ENCODE data around the gene CNTN5.

DNA sequence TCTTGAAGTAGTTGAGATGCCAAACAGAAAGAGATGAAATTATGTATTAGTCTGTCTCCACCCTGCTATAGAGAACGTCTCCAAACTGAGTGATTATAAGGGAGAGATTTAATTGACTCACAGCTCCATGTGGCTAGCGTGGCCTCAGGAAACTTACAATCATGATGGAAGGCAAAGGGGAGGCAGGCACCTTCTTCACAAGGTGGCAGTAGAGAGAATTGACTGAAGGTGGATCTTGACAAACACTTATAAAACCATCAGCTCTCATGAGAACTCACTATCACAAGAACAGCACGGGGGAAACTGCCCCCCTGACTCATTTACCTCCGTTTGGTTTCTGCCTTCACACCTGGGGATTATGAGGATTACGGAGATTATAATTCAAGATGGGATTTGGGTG lies 794.0 kb downstream of the CNTN5 start:
- TF ChIP-seq, protein P1, sequence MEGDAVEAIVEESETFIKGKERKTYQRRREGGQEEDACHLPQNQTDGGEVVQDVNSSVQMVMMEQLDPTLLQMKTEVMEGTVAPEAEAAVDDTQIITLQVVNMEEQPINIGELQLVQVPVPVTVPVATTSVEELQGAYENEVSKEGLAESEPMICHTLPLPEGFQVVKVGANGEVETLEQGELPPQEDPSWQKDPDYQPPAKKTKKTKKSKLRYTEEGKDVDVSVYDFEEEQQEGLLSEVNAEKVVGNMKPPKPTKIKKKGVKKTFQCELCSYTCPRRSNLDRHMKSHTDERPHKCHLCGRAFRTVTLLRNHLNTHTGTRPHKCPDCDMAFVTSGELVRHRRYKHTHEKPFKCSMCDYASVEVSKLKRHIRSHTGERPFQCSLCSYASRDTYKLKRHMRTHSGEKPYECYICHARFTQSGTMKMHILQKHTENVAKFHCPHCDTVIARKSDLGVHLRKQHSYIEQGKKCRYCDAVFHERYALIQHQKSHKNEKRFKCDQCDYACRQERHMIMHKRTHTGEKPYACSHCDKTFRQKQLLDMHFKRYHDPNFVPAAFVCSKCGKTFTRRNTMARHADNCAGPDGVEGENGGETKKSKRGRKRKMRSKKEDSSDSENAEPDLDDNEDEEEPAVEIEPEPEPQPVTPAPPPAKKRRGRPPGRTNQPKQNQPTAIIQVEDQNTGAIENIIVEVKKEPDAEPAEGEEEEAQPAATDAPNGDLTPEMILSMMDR (optimal IDR thresholded peaks at IDR 0.05 in 1 of 3, IDR thresholded peaks at IDR 0.05 in 1 of 3, conservative IDR thresholded peaks at IDR 0.05 in 1 of 3; ENCODE audit: extremely low read depth in 1 of 3, insufficient read depth in 2 of 3, low read length in 3 of 3), result no peak
- no peak for TF ChIP-seq EZH2 (IDR thresholded peaks at IDR 0.05; ENCODE audit: low read length)
